ENCODE results near the gene CDH23. TPM values are rescaled to one million over a fixed set of nuclear protein-coding genes. Genes with fewer than 3 reads are reported as not detected.

The CDH23 gene
- total and polyA plus RNA-seq, 7 donors, result 1.00 to 3.8 (median 1.9) TPM

- H3K4me1 ChIP-seq, result no peaks in the 10 kb centered on the region
- H3K9me3 ChIP-seq, result no peaks in the 10 kb centered on the region
- no peak for TF ChIP-seq CTCF (IDR thresholded peaks at IDR 0.05)
- intact Hi-C loops (cut with DNase I), result loop anchor here (5.0 to 10.0 kb wide), 2 partner anchors 216 to 419 kb away; no protein-coding TSS in a partner anchor
- H3K36me3 ChIP-seq (ENCODE audit: insufficient read depth in 1 of 2, low read depth in 1 of 2), result no peaks in the 10 kb centered on the region
- peaks cover 0 to 8% (median 0%) of the 10 kb centered on the region in 3 donors for H3K27me3 ChIP-seq (ENCODE audit: insufficient read depth in 3 of 3, low read length in 2 of 3)
- 77 to 84% (median 82%) methylated on average over 8 of the region's 8 CpGs for WGBS, 3 donors
- DNase-seq, result no peak
- H3K4me3 ChIP-seq, result no peak overlapping the region
- ATAC-seq, result no peak
- no peak overlapping the region for H3K27ac ChIP-seq
Observed at GRCh38 chr10:71388583-71389310, 8.0 kb upstream of the CDH23 start.

GRCh38 chr10:71389768-71390460 is 6.8 kb upstream of the CDH23 start:
- Histone ChIP-seq H3K4me1 (no peaks in the 10 kb centered on the region), H3K27ac (no peak overlapping the region), H3K36me3 (ENCODE audit: insufficient read depth in 1 of 2, low read depth in 1 of 2) (no peaks in the 10 kb centered on the region), H3K4me3 (no peak overlapping the region), H3K27me3 (ENCODE audit: insufficient read depth in 3 of 3, low read length in 2 of 3) (peaks cover 0 to 14% (median 0%) of the 10 kb centered on the region in 3 donors), H3K9me3 (no peaks in the 10 kb centered on the region)
- TF ChIP-seq CTCF (IDR thresholded peaks at IDR 0.05), result no peak
- no peak for ATAC-seq
- DNase-seq, result no peak
- 79 to 88% (median 80%) methylated on average over 14 of the region's 14 CpGs for WGBS, 3 donors
- intact Hi-C loops (cut with DNase I), result loop anchor here (5.0 to 10.0 kb wide), 4 partner anchors 182 to 417 kb away; no protein-coding TSS in a partner anchor

GRCh38 chr10:71390461-71390835 is 6.3 kb upstream of the CDH23 start:
- Histone ChIP-seq H3K27ac (no peak overlapping the region), H3K4me1 (no peaks in the 10 kb centered on the region), H3K36me3 (ENCODE audit: insufficient read depth in 1 of 2, low read depth in 1 of 2) (no peaks in the 10 kb centered on the region), H3K27me3 (ENCODE audit: insufficient read depth in 3 of 3, low read length in 2 of 3) (peaks cover 0 to 18% (median 0%) of the 10 kb centered on the region in 3 donors), H3K9me3 (no peaks in the 10 kb centered on the region), H3K4me3 (no peak overlapping the region)
- intact Hi-C loops (cut with DNase I), result loop anchor here in 1 of 2 donors (5.0 kb wide), 2 partner anchors 182 to 322 kb away; no protein-coding TSS in a partner anchor
- ATAC-seq, result no peak
- WGBS, 3 donors, result 18 to 32% (median 31%) methylated on average over 10 of the region's 10 CpGs
- TF ChIP-seq CTCF (IDR thresholded peaks at IDR 0.05), result no peak
- no peak for DNase-seq

GRCh38 chr10:71390921-71391690 is 5.6 kb upstream of the CDH23 start:
- no peak overlapping the region for H3K4me3 ChIP-seq
- no peak overlapping the region for H3K27ac ChIP-seq
- H3K9me3 ChIP-seq, result no peaks in the 10 kb centered on the region
- H3K4me1 ChIP-seq, result no peaks in the 10 kb centered on the region
- intact Hi-C loops (cut with DNase I), result loop anchor here in 1 of 2 donors (5.0 kb wide), 2 partner anchors 181 to 321 kb away; no protein-coding TSS in a partner anchor
- peaks cover 0 to 22% (median 0%) of the 10 kb centered on the region in 3 donors for H3K27me3 ChIP-seq (ENCODE audit: insufficient read depth in 3 of 3, low read length in 2 of 3)
- WGBS, 3 donors, result 85 to 88% (median 85%) methylated on average over 3 of the region's 3 CpGs
- TF ChIP-seq CTCF (IDR thresholded peaks at IDR 0.05), result no peak
- DNase-seq (no peak), ATAC-seq (no peak)
- no peaks in the 10 kb centered on the region for H3K36me3 ChIP-seq (ENCODE audit: insufficient read depth in 1 of 2, low read depth in 1 of 2)

All from psoas muscle (tissue), 8 donors.